Limb (tissue), 2 donors: ENCODE data around the gene RFLNA.

Experiments
- DNase-seq, 2 donors: peaks; one replicate each; pipeline ENCODE4 v3.0.0-alpha.2; 2016; ENCODE audit errors: extremely low spot score in 2 of 2

Gene RFLNA

GRCh38 chr12:124358572-124358971, 63.7 kb downstream of the RFLNA start:
- DNase-seq: no peak

DNA sequence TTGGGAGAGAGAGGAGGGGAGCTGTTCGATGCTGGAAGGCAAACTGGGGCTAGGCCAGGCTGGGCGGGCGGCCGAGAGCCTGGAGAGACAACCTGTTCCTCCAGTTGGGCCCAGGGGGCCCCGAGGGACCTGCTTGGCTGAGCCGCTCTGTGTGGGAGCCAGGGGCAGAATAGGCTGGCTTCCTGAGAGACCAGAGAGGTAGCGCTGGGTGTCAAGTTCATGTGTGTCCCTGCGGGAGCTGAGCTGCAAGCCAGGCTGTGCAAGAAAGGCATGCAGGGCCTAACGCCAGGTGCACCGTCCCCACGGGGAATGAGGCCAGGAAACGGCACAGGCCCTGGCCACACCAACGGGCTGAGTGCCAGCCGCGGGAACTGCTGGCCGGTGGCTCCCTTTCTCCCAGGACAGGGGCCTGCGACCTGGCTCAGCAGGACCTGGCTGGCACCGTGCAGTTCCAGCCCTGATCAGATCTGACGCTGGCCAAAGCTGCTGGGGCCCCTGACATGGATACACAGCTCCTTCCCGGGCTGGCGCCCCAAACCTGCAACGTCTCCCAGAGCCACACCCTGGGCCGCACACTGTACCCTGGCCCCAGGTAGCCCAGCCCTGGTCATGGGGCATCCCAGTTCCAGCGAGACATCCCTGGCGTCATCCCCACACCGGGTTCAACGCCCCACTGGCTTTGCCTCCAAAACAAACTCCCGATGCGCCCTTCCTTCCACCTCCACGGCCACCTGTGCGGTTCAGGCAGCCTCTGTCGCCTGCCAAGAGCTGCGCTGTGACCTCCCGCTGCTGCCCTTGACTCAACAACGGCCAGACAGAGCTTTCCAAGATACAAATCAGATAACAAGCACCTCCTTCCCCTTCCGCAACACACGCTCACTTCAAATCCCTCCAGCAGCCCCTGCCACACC, 65.0 kb downstream of the RFLNA start:
- no peak for DNase-seq

DNA sequence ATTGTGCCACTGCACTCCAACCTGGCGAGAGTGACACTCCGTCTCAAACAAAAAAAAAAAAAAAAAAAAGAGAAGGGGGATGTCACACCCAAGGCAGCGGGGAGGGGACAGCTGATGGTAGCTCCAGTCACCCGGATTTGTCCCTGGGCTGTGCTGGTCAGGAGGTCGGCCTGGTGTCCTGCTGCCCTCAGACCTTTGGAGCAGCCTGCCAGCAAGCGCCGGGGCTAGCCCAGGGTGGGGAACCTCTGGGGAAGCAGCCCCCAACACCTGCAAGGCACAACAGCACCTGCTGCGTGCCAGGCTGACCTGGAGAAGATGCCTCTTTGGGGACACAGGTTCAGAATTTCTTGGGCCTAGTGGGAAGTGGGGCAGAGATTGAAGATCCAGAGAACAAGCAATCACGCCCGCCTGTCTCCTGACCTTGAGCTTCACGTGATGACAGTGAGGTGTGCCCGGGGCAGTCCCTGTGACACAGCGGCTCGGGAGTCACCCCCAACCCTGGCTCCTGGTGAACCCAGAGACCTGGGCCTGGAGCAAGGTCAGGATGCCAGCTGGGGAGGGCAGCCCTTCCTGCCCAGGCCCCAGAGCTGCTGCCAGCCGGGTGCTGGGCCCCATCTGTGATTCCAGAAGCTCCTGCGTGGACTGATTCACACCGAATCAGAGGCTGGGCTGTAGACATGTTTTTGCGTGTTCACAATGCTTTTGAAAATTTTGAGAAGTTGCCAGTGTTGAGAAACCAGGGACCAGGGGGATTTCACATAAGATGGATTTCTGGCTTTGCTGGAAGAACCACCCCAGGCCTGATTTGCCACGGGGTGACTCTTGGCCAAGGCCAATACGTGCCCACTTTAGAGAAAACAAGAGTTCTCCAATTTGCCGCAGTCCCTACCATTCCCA, 66.4 kb downstream of the RFLNA start:
- DNase-seq: no peak

GRCh38 chr12:124361996-124362395, 67.1 kb downstream of the RFLNA start:
- no peak for DNase-seq

DNA sequence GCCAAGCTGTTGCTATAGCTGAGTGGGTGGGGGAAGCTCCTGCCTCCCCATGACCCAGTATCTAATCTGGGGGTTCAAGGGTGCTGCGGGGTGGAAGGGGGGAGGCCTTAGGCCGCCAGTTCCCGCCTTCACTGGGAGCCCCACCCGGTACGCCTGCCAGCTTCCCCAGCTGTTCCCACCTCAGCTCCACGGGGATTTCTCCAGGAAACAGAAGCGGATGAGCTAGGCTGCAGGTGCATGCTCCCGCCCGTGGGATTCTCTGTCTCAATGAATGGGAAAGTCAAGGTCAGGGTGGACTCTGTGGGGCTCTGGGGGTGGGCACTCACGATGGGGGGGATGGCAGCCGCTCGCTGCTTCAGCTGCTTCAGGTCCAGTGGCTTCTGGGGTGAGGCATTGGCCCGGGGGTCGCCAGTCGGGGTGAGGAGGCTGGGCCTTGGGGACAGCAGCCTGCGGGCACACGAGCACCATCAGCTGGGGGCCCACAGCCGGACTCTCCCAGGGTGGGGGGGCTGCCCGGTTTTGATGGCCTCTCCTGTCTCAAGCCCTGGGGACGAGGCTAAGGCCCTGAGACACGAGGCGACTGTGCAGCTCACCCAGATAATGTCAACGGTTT, 68.6 kb downstream of the RFLNA start:
- no peak for DNase-seq

- DNase-seq: no peak
Measured at GRCh38 chr12:124364543-124364942, 69.7 kb downstream of the RFLNA start.
